Measurements from ENCODE around the gene MMRN2. TPM values are rescaled to one million over a fixed set of nuclear protein-coding genes. Genes with fewer than 3 reads are reported as not detected.

The MMRN2 gene
- total and polyA plus RNA-seq, 2 of the 8 experiments (the other 6 are each of a cell fraction or from before 2014, with no cell fraction given): 1.2 TPM

GRCh38 chr10:86962981-86963310 lies 5.5 kb upstream of the MMRN2 start (continued):
- TF ChIP-seq ATF3 (IDR thresholded peaks at IDR 0.05; ENCODE audit: insufficient read depth, low read depth, low read length) (no peak), TAF1 (IDR thresholded peaks at IDR 0.05; ENCODE audit: low read depth, low read length) (no peak), RNF2 (IDR thresholded peaks at IDR 0.05; ENCODE audit: borderline replicate concordance, low read depth, low read length, missing control alignments, poor library complexity, severe bottlenecking) (no peak)
